SK-N-MC (cell line): ENCODE measurements around the gene CD6.
"Not testable (repeated sequence)": the region's sequence is repeated elsewhere in the genome, so short reads cannot be mapped to it uniquely, and the experiment has no call there.

ENCODE experiments used
- DNase-seq: peaks from one replicate; pipeline ENCODE4 v3.0.0-alpha.2; 2011; ENCODE audit warnings: low read depth, low spot score
- H3K27ac ChIP-seq: fragments of 200-600 bp; sonication (generic); 2 replicates; pipeline ENCODE4 v1.5.1; 2016; ENCODE audit warnings: mixed run types
- H3K36me3 ChIP-seq: fragments of 200-600 bp; sonication (generic); 2 replicates; pipeline ENCODE4 v1.6.1; 2017; ENCODE audit warnings: antibody characterized with exemption, low read length, mixed read lengths; ENCODE audit not compliant: insufficient read depth
- H3K4me3 ChIP-seq: fragments of 200-600 bp; sonication (generic); 2 replicates; pipeline ENCODE4 v1.5.1; 2016
- H3K9ac ChIP-seq: fragments of 200-600 bp; sonication (generic); 2 replicates; pipeline ENCODE4 v1.8.0; 2017; ENCODE audit warnings: mixed run types, mixed read lengths; ENCODE audit not compliant: insufficient read length
- H3K9me3 ChIP-seq: fragments of 200-600 bp; sonication (generic); 2 replicates; pipeline ENCODE4 v1.6.1; 2017; ENCODE audit warnings: low read depth, mild to moderate bottlenecking, antibody characterized with exemption, low read length, moderate library complexity, mixed read lengths
- EZH2 ChIP-seq: fragments of 200-600 bp; sonication (generic); IDR thresholded peaks from one replicate; pipeline ENCODE4 v1.6.1; 2017; ENCODE audit warnings: antibody characterized with exemption
- FOXP2 ChIP-seq: optimal IDR thresholded peaks from 2 replicates; pipeline ENCODE3; 2011; ENCODE audit warnings: mild to moderate bottlenecking, moderate library complexity; ENCODE audit not compliant: insufficient read depth; ENCODE audit errors: extremely low read length, control extremely low read depth
- POLR2AphosphoS5 ChIP-seq: IDR thresholded peaks from 2 replicates; pipeline ENCODE4 v1.6.1; 2012; ENCODE audit warnings: mild to moderate bottlenecking, low read depth, low read length, borderline replicate concordance

The CD6 gene

GRCh38 chr11:60970369-60970774 lies 1.1 kb upstream of the CD6 start:
- no peak for DNase-seq
- TF ChIP-seq FOXP2 (no peak), EZH2 (no peak), POLR2AphosphoS5 (no peak)
- Histone ChIP-seq H3K36me3 (no peaks in the 10 kb centered on the region), H3K9me3 (no peaks in the 10 kb centered on the region), H3K9ac (no peak overlapping the region), H3K4me3 (no peak overlapping the region), H3K27ac (no peak overlapping the region)

- Histone ChIP-seq H3K9ac (no peak overlapping the region), H3K27ac (no peak overlapping the region), H3K9me3 (no peaks in the 10 kb centered on the region), H3K36me3 (no peaks in the 10 kb centered on the region), H3K4me3 (no peak overlapping the region)
- TF ChIP-seq POLR2AphosphoS5 (no peak), EZH2 (no peak)
- DNase-seq, result no peak
Observed at GRCh38 chr11:60970890-60971289, 590 bp upstream of the CD6 start.

GRCh38 chr11:60972182-60973030 lies 926 bp downstream of the CD6 start:
- no peak for DNase-seq
- Histone ChIP-seq H3K9ac (no peak overlapping the region), H3K4me3 (no peak overlapping the region), H3K36me3 (no peaks in the 10 kb centered on the region), H3K27ac (no peak overlapping the region), H3K9me3 (no peaks in the 10 kb centered on the region)
- no peak for TF ChIP-seq FOXP2
- no peak for TF ChIP-seq POLR2AphosphoS5
- no peak for TF ChIP-seq EZH2

GRCh38 chr11:60973699-60974098 lies 2.2 kb downstream of the CD6 start:
- no peak for DNase-seq
- no peak for TF ChIP-seq FOXP2
- no peak for TF ChIP-seq EZH2
- no peak for TF ChIP-seq POLR2AphosphoS5

GRCh38 chr11:60974316-60974715 lies 2.8 kb downstream of the CD6 start:
- not testable (repeated sequence) for H3K27ac ChIP-seq, H3K9me3 ChIP-seq, H3K36me3 ChIP-seq, DNase-seq, H3K9ac ChIP-seq, H3K4me3 ChIP-seq

More at GRCh38 chr11:60973699-60974098, 2.2 kb downstream of the CD6 start:
- H3K27ac ChIP-seq, result no peak overlapping the region
- no peak overlapping the region for H3K4me3 ChIP-seq
- no peaks in the 10 kb centered on the region for H3K9me3 ChIP-seq
- no peaks in the 10 kb centered on the region for H3K36me3 ChIP-seq
- H3K9ac ChIP-seq, result no peak overlapping the region

- DNase-seq, result no peak
- no peak overlapping the region for H3K9ac ChIP-seq
- H3K9me3 ChIP-seq, result no peaks in the 10 kb centered on the region
- TF ChIP-seq POLR2AphosphoS5 (no peak), FOXP2 (no peak), EZH2 (no peak)
- no peak overlapping the region for H3K4me3 ChIP-seq
- H3K27ac ChIP-seq, result no peak overlapping the region
- no peaks in the 10 kb centered on the region for H3K36me3 ChIP-seq
Observed at GRCh38 chr11:60974726-60975125, 3.2 kb downstream of the CD6 start.

- Histone ChIP-seq H3K9ac (no peak overlapping the region), H3K4me3 (no peak overlapping the region), H3K27ac (no peak overlapping the region), H3K9me3 (no peaks in the 10 kb centered on the region), H3K36me3 (no peaks in the 10 kb centered on the region)
- TF ChIP-seq POLR2AphosphoS5 (no peak), FOXP2 (no peak), EZH2 (no peak)
- DNase-seq, result no peak
Observed at GRCh38 chr11:60977224-60977623, 5.7 kb downstream of the CD6 start.

GRCh38 chr11:60977836-60978235 lies 6.4 kb downstream of the CD6 start:
- no peak for TF ChIP-seq FOXP2
- no peak for TF ChIP-seq EZH2
- no peak for TF ChIP-seq POLR2AphosphoS5
- Histone ChIP-seq H3K4me3 (no peak overlapping the region), H3K27ac (no peak overlapping the region), H3K9ac (no peak overlapping the region), H3K36me3 (no peaks in the 10 kb centered on the region), H3K9me3 (no peaks in the 10 kb centered on the region)
- DNase-seq, result no peak
